HEK293 (cell line): ENCODE results near the gene MYLK3.

Experiments
- GLIS2 ChIP-seq: fragments of 450-650 bp; formaldehyde crosslinking; IDR thresholded peaks from 2 replicates; pipeline ENCODE4 v1.5.1; 2016; ENCODE audit warnings: missing biosample characterization, missing genetic modification characterization
- HOXC10 ChIP-seq: sonication (generic); formaldehyde crosslinking; IDR thresholded peaks from 2 replicates; pipeline ENCODE4 v1.8.1; 2023; ENCODE audit warnings: mild to moderate bottlenecking, missing genetic modification reagents
- MYNN ChIP-seq: fragments of 450-650 bp; formaldehyde crosslinking; IDR thresholded peaks from 2 replicates; pipeline ENCODE4 v1.5.1; 2016; ENCODE audit warnings: missing biosample characterization, missing genetic modification characterization, borderline replicate concordance
- MZF1 ChIP-seq: fragments of 450-650 bp; formaldehyde crosslinking; IDR thresholded peaks from 2 replicates; pipeline ENCODE4 v1.5.1; 2017; ENCODE audit warnings: missing biosample characterization, missing genetic modification characterization, borderline replicate concordance
- YY2 ChIP-seq: fragments of 450-650 bp; formaldehyde crosslinking; IDR thresholded peaks from 2 replicates; pipeline ENCODE4 v1.5.1; 2016; ENCODE audit warnings: missing biosample characterization, missing genetic modification characterization
- ZBTB1 ChIP-seq: fragments of 450-650 bp; formaldehyde crosslinking; IDR thresholded peaks from 2 replicates; pipeline ENCODE4 v1.5.1; 2016; ENCODE audit warnings: missing biosample characterization, missing genetic modification characterization
- ZBTB21 ChIP-seq: fragments of 450-650 bp; formaldehyde crosslinking; IDR thresholded peaks from 2 replicates; pipeline ENCODE4 v1.5.1; 2017; ENCODE audit warnings: missing biosample characterization, missing genetic modification characterization
- ZFHX2 ChIP-seq: fragments of 450-650 bp; formaldehyde crosslinking; conservative IDR thresholded peaks from 2 replicates; pipeline ENCODE4 v1.5.1; 2016; ENCODE audit warnings: missing biosample characterization, missing genetic modification characterization
- ZFP41 ChIP-seq: fragments of 450-650 bp; formaldehyde crosslinking; IDR thresholded peaks from 2 replicates; pipeline ENCODE4 v1.5.1; 2016; ENCODE audit warnings: missing biosample characterization, missing genetic modification characterization, borderline replicate concordance
- ZNF157 ChIP-seq: fragments of 450-650 bp; formaldehyde crosslinking; IDR thresholded peaks from 2 replicates; pipeline ENCODE4 v1.5.1; 2016; ENCODE audit warnings: missing biosample characterization, missing genetic modification characterization
- ZNF169 ChIP-seq: fragments of 450-650 bp; formaldehyde crosslinking; IDR thresholded peaks from 2 replicates; pipeline ENCODE4 v1.5.1; 2016; ENCODE audit warnings: missing biosample characterization, missing genetic modification characterization
- ZNF175 ChIP-seq: fragments of 450-650 bp; formaldehyde crosslinking; IDR thresholded peaks from 2 replicates; pipeline ENCODE4 v1.5.1; 2016; ENCODE audit warnings: missing biosample characterization, missing genetic modification characterization
- ZNF223 ChIP-seq: fragments of 450-650 bp; formaldehyde crosslinking; IDR thresholded peaks from 2 replicates; pipeline ENCODE4 v1.5.1; 2016; ENCODE audit warnings: missing biosample characterization, missing genetic modification characterization
- ZNF274 ChIP-seq, 2 experiments: fragments of 200-500 bp in 1 of 2; fragments of 450-650 bp in 1 of 2; sonication (Bioruptor generic) in 1 of 2; formaldehyde crosslinking in 1 of 2; IDR thresholded peaks; 2 replicates each; pipeline versions ENCODE4 v1.5.1 to v1.6.1; 2014 to 2016; ENCODE audit warnings: borderline replicate concordance in 1 of 2, inconsistent platforms in 1 of 2, low read length in 1 of 2, missing biosample characterization in 1 of 2, missing genetic modification characterization in 1 of 2
- ZNF302 ChIP-seq: fragments of 450-650 bp; formaldehyde crosslinking; IDR thresholded peaks from 2 replicates; pipeline ENCODE4 v1.5.1; 2016; ENCODE audit warnings: missing biosample characterization, missing genetic modification characterization, low read depth
- ZNF366 ChIP-seq: fragments of 450-650 bp; formaldehyde crosslinking; conservative IDR thresholded peaks from 2 replicates; pipeline ENCODE4 v1.5.1; 2016; ENCODE audit warnings: missing biosample characterization, missing genetic modification characterization
- ZNF391 ChIP-seq: fragments of 450-650 bp; formaldehyde crosslinking; IDR thresholded peaks from 2 replicates; pipeline ENCODE4 v1.5.1; 2016; ENCODE audit warnings: low read depth, missing biosample characterization, missing genetic modification characterization, borderline replicate concordance
- ZNF521 ChIP-seq: fragments of 450-650 bp; formaldehyde crosslinking; IDR thresholded peaks from 2 replicates; pipeline ENCODE4 v1.5.1; 2017; ENCODE audit warnings: missing biosample characterization, mild to moderate bottlenecking, missing genetic modification characterization
- ZNF654 ChIP-seq: fragments of 450-650 bp; formaldehyde crosslinking; IDR thresholded peaks from 2 replicates; pipeline ENCODE4 v1.5.1; 2016; ENCODE audit warnings: low read depth, missing biosample characterization, missing genetic modification characterization
- ZNF707 ChIP-seq: fragments of 450-650 bp; formaldehyde crosslinking; IDR thresholded peaks from 2 replicates; pipeline ENCODE4 v1.5.1; 2016; ENCODE audit warnings: missing biosample characterization, missing genetic modification characterization
- ZNF785 ChIP-seq: fragments of 450-650 bp; formaldehyde crosslinking; IDR thresholded peaks from 2 replicates; pipeline ENCODE4 v1.5.1; 2016; ENCODE audit warnings: missing biosample characterization, missing genetic modification characterization
- ZNF843 ChIP-seq: fragments of 450-650 bp; formaldehyde crosslinking; IDR thresholded peaks from 2 replicates; pipeline ENCODE4 v1.5.1; 2016; ENCODE audit warnings: missing biosample characterization, missing genetic modification characterization
- ZSCAN30 ChIP-seq: fragments of 450-650 bp; IDR thresholded peaks from 2 replicates; pipeline ENCODE4 v1.5.1; 2018; ENCODE audit warnings: missing biosample characterization, mild to moderate bottlenecking, missing genetic modification characterization, moderate library complexity
- TF ChIP-seq, protein P1 (sequence below): fragments of 450-650 bp; formaldehyde crosslinking; conservative IDR thresholded peaks from 2 replicates; pipeline ENCODE4 v1.5.1; 2016; ENCODE audit warnings: low read depth, missing biosample characterization, missing genetic modification characterization
- TF ChIP-seq, protein P2 (sequence below): fragments of 450-650 bp; formaldehyde crosslinking; IDR thresholded peaks from 2 replicates; pipeline ENCODE4 v1.5.1; 2016; ENCODE audit warnings: missing biosample characterization, missing genetic modification characterization, low read depth
- TF ChIP-seq, protein P3 (sequence below): fragments of 450-650 bp; formaldehyde crosslinking; IDR thresholded peaks from 2 replicates; pipeline ENCODE4 v1.5.1; 2017; ENCODE audit warnings: missing biosample characterization, missing genetic modification characterization
- TF ChIP-seq, protein P4 (sequence below): fragments of 450-650 bp; formaldehyde crosslinking; IDR thresholded peaks from 2 replicates; pipeline ENCODE4 v1.5.1; 2016; ENCODE audit warnings: missing biosample characterization, missing genetic modification characterization
- TF ChIP-seq, protein P5 (sequence below): fragments of 450-650 bp; formaldehyde crosslinking; IDR thresholded peaks from 2 replicates; pipeline ENCODE4 v1.5.1; 2017; ENCODE audit warnings: missing biosample characterization, mild to moderate bottlenecking, missing genetic modification characterization, moderate library complexity

MYLK3 gene

DNA sequence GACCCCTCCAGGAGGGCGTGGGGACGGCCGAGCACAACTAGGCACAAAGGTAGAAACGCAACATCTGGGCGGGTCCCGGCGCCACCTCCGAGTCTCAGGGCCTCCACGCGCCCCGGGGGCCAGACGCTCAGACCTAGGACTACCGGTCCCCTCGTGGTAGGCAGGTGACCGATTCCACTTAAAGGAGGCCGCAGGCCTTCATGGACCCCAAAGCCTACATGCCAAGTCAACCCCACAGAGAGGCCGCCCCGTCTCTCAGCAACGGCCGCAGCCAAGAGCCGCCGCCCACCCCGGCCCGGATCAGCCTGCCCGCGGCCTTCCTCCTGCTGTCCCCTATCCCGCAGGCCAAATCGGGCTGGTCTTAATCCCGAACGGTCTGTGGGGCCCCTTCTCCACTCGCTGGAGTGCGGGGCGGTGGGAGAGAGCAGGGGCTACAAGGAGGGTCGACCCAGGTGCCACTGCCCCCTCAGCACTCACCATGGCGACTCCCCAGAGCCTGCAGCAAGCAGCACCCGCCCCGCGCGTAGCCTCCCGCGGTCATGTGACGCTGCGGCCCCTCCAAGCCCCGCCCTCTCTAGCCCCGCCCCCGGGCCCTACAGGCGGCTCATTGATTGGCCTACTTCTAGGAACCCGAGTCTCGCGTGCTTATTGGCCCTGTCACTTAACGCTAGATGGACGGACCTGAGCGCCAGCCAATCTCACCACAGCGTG is 59.3 kb downstream of the MYLK3 start, which contains the start of gene VPS35 (continued):
- TF ChIP-seq ZNF175 (tag by site-specific recombination) (no peak), ZNF785 (tag by site-specific recombination) (no peak), ZSCAN30 (tag by site-specific recombination) (0 out of 2 replicates have a peak, but pooled peaks have one; percentile 28), ZNF654 (no peak), ZBTB1 (tag by site-specific recombination) (no peak), ZNF391 (no peak; the same call in 1 of the 2 replicates), HOXC10 (no peak), ZFP41 (no peak), ZNF223 (no peak), ZNF274 (IDR thresholded peaks at IDR 0.05; ENCODE audit: low read length) (no peak), ZNF274 (tag by site-specific recombination; IDR thresholded peaks at IDR 0.05; ENCODE audit: borderline replicate concordance) (no peak), MZF1 (tag by site-specific recombination) (no peak), ZNF302 (no peak), ZBTB21 (tag by site-specific recombination) (no peak), ZNF707 (tag by site-specific recombination) (no peak), YY2 (tag by site-specific recombination) (no peak), GLIS2 (tag by site-specific recombination) (peak; percentile 93), ZFHX2 (no peak), ZNF366 (tag by site-specific recombination) (no peak), ZNF843 (tag by site-specific recombination) (no peak; the same call in 1 of the 2 replicates), MYNN (tag by site-specific recombination) (no peak), ZNF169 (tag by site-specific recombination) (no peak), ZNF521 (tag by site-specific recombination) (no peak), ZNF157 (tag by site-specific recombination) (no peak)
- TF ChIP-seq, protein P1, sequence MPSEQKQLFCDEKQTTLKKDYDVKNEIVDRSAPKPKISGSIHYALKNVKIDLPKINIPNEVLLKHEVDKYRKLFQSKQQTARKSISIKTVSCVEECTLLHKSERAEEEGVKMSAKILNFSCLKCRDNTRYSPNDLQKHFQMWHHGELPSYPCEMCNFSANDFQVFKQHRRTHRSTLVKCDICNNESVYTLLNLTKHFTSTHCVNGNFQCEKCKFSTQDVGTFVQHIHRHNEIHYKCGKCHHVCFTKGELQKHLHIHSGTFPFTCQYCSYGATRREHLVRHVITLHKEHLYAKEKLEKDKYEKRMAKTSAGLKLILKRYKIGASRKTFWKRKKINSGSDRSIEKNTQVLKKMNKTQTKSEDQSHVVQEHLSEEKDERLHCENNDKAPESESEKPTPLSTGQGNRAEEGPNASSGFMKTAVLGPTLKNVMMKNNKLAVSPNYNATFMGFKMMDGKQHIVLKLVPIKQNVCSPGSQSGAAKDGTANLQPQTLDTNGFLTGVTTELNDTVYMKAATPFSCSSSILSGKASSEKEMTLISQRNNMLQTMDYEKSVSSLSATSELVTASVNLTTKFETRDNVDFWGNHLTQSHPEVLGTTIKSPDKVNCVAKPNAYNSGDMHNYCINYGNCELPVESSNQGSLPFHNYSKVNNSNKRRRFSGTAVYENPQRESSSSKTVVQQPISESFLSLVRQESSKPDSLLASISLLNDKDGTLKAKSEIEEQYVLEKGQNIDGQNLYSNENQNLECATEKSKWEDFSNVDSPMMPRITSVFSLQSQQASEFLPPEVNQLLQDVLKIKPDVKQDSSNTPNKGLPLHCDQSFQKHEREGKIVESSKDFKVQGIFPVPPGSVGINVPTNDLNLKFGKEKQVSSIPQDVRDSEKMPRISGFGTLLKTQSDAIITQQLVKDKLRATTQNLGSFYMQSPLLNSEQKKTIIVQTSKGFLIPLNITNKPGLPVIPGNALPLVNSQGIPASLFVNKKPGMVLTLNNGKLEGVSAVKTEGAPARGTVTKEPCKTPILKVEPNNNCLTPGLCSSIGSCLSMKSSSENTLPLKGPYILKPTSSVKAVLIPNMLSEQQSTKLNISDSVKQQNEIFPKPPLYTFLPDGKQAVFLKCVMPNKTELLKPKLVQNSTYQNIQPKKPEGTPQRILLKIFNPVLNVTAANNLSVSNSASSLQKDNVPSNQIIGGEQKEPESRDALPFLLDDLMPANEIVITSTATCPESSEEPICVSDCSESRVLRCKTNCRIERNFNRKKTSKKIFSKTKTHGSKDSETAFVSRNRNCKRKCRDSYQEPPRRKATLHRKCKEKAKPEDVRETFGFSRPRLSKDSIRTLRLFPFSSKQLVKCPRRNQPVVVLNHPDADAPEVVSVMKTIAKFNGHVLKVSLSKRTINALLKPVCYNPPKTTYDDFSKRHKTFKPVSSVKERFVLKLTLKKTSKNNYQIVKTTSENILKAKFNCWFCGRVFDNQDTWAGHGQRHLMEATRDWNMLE (tag by site-specific recombination): no peak
- TF ChIP-seq, protein P2, sequence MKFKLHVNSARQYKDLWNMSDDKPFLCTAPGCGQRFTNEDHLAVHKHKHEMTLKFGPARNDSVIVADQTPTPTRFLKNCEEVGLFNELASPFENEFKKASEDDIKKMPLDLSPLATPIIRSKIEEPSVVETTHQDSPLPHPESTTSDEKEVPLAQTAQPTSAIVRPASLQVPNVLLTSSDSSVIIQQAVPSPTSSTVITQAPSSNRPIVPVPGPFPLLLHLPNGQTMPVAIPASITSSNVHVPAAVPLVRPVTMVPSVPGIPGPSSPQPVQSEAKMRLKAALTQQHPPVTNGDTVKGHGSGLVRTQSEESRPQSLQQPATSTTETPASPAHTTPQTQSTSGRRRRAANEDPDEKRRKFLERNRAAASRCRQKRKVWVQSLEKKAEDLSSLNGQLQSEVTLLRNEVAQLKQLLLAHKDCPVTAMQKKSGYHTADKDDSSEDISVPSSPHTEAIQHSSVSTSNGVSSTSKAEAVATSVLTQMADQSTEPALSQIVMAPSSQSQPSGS: no peak
- TF ChIP-seq, protein P3, sequence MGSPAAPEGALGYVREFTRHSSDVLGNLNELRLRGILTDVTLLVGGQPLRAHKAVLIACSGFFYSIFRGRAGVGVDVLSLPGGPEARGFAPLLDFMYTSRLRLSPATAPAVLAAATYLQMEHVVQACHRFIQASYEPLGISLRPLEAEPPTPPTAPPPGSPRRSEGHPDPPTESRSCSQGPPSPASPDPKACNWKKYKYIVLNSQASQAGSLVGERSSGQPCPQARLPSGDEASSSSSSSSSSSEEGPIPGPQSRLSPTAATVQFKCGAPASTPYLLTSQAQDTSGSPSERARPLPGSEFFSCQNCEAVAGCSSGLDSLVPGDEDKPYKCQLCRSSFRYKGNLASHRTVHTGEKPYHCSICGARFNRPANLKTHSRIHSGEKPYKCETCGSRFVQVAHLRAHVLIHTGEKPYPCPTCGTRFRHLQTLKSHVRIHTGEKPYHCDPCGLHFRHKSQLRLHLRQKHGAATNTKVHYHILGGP (tag by site-specific recombination): peak; percentile 49; the same call in 1 of the 2 replicates
- TF ChIP-seq, protein P4, sequence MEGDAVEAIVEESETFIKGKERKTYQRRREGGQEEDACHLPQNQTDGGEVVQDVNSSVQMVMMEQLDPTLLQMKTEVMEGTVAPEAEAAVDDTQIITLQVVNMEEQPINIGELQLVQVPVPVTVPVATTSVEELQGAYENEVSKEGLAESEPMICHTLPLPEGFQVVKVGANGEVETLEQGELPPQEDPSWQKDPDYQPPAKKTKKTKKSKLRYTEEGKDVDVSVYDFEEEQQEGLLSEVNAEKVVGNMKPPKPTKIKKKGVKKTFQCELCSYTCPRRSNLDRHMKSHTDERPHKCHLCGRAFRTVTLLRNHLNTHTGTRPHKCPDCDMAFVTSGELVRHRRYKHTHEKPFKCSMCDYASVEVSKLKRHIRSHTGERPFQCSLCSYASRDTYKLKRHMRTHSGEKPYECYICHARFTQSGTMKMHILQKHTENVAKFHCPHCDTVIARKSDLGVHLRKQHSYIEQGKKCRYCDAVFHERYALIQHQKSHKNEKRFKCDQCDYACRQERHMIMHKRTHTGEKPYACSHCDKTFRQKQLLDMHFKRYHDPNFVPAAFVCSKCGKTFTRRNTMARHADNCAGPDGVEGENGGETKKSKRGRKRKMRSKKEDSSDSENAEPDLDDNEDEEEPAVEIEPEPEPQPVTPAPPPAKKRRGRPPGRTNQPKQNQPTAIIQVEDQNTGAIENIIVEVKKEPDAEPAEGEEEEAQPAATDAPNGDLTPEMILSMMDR (tag by site-specific recombination): peak; percentile 75
- TF ChIP-seq, protein P5, sequence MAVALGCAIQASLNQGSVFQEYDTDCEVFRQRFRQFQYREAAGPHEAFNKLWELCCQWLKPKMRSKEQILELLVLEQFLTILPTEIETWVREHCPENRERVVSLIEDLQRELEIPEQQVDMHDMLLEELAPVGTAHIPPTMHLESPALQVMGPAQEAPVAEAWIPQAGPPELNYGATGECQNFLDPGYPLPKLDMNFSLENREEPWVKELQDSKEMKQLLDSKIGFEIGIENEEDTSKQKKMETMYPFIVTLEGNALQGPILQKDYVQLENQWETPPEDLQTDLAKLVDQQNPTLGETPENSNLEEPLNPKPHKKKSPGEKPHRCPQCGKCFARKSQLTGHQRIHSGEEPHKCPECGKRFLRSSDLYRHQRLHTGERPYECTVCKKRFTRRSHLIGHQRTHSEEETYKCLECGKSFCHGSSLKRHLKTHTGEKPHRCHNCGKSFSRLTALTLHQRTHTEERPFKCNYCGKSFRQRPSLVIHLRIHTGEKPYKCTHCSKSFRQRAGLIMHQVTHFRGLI (tag by site-specific recombination): no peak
